ENCODE measurements around the gene DLGAP4.

- TF ChIP-seq CTCF (IDR thresholded peaks at IDR 0.05) (no peak), POLR2AphosphoS5 (IDR thresholded peaks at IDR 0.05) (no peak)
Measured at GRCh38 chr20:36311854-36312723, 6.0 kb downstream of the DLGAP4 start.

All from stomach (tissue), 4 donors.